ENCODE data around the gene UBE2O. TPM values are rescaled to one million over a fixed set of nuclear protein-coding genes. Genes with fewer than 3 reads are reported as not detected.

Gene UBE2O
- total RNA-seq: 10 to 100 TPM; 37.7 to 38.4 TPM

GRCh38 chr17:76452660-76453430, at the start of gene UBE2O:
TSS of gene UBE2O (minus strand) at chr17:76453152. CDS start at chr17:76453141, 11 bp downstream.
- H3K27me3 Mint-ChIP-seq: no peaks in the 10 kb centered on the region
- peaks cover 37% of the 10 kb centered on the region for H3K4me1 Mint-ChIP-seq
- DNase-seq: peak; percentile 96
- peaks cover 4% of the 10 kb centered on the region for H3K36me3 Mint-ChIP-seq
- H3K9me3 Mint-ChIP-seq: peaks cover 1% of the 10 kb centered on the region
- peak within 1 kb of the TSS; percentile 90 for H3K4me3 Mint-ChIP-seq
- H3K27ac Mint-ChIP-seq: peak within 1 kb of the TSS; percentile 58

- peak overlapping the region; percentile 80 for H3K4me3 Mint-ChIP-seq
- peaks cover 26% of the 10 kb centered on the region for H3K4me1 Mint-ChIP-seq
- H3K27me3 Mint-ChIP-seq: no peaks in the 10 kb centered on the region
- H3K36me3 Mint-ChIP-seq: peaks cover 2% of the 10 kb centered on the region
- H3K9me3 Mint-ChIP-seq: no peaks in the 10 kb centered on the region
- H3K27ac Mint-ChIP-seq: peak overlapping the region; percentile 92
- DNase-seq: no peak
Observed at GRCh38 chr17:76501827-76502307, 48.9 kb upstream of the UBE2O start.

GRCh38 chr17:76501018-76501826, 48.3 kb upstream of the UBE2O start, which contains the start of gene RHBDF2:
TSS of gene RHBDF2 (minus strand) at chr17:76501423. CDS start at chr17:76481524, 19,899 bp downstream.
- peak within 1 kb of the TSS; percentile 90 for H3K4me3 Mint-ChIP-seq

GRCh38 chr17:76500747-76501017, 47.7 kb upstream of the UBE2O start:
- DNase-seq: no peak
- Mint-ChIP-seq H3K27me3 (no peaks in the 10 kb centered on the region), H3K36me3 (peaks cover 2% of the 10 kb centered on the region), H3K9me3 (no peaks in the 10 kb centered on the region), H3K4me3 (peak overlapping the region; percentile 90), H3K4me1 (peaks cover 27% of the 10 kb centered on the region), H3K27ac (peak overlapping the region; percentile 74)

More at GRCh38 chr17:76501018-76501826, 48.3 kb upstream of the UBE2O start, which contains the start of gene RHBDF2:
- H3K9me3 Mint-ChIP-seq: no peaks in the 10 kb centered on the region
- H3K36me3 Mint-ChIP-seq: peaks cover 2% of the 10 kb centered on the region
- DNase-seq: peak; percentile 97
- peaks cover 27% of the 10 kb centered on the region for H3K4me1 Mint-ChIP-seq
- peak within 1 kb of the TSS; percentile 92 for H3K27ac Mint-ChIP-seq
- no peaks in the 10 kb centered on the region for H3K27me3 Mint-ChIP-seq

DNA sequence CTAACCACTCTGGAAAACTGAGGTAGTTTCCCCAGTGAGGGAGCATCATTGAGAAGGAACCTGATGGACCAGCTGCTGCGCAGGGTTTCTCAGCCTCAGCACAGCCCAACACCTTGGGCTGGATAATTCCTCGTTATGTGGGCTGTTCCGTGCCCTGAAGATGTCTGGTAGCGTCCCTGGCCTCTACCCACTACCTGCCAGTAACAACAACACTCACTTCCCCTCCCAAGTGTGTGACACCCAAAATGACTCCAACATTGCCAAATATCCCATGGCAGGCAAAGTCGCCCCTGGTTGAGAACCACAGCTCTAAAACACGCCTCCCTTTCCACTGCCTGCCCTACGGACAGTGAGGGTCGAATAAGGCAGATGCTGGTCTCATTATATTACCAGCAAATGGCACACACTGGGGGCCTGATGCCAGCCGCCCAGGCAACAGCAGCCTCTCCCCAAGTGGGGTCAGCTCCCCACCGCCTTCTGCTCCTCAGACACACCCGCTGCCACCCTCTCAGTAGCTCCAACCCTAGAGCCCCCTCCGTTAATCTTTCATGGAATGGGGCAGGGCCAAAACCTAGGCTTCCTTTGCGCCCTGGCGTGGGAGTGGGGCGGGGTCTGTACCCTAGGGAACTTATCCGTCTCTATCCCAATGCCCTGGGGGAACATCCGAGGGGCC, 47.3 kb upstream of the UBE2O start:
- DNase-seq: no peak
- H3K9me3 Mint-ChIP-seq: no peaks in the 10 kb centered on the region
- H3K36me3 Mint-ChIP-seq: peaks cover 2% of the 10 kb centered on the region
- H3K27ac Mint-ChIP-seq: no peak overlapping the region
- no peaks in the 10 kb centered on the region for H3K27me3 Mint-ChIP-seq
- peaks cover 27% of the 10 kb centered on the region for H3K4me1 Mint-ChIP-seq
- peak overlapping the region; percentile 90 for H3K4me3 Mint-ChIP-seq

DNA sequence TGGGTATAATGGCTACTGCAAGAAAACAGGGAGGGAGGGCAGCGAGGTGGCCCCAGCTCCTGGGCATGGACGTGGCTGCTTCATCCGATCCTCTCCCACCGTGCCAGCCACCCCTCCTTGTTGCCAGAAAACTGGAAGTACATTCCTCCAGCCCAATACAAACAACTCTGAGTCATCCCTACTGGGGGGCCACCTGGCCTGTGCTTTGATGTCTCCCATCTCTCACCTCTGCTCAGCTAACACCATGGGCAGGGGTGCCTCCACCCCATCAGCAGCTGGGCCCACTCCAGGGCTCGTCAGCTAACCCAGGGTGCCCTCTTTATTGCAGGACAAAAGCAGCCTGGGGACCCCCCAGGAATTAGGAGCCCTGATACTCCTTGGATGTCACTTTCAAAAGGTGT, 46.3 kb upstream of the UBE2O start:
- Mint-ChIP-seq H3K27ac (no peak overlapping the region), H3K9me3 (no peaks in the 10 kb centered on the region), H3K36me3 (peaks cover 2% of the 10 kb centered on the region), H3K4me1 (peaks cover 27% of the 10 kb centered on the region), H3K4me3 (peak overlapping the region; percentile 34), H3K27me3 (no peaks in the 10 kb centered on the region)
- DNase-seq: no peak

DNA sequence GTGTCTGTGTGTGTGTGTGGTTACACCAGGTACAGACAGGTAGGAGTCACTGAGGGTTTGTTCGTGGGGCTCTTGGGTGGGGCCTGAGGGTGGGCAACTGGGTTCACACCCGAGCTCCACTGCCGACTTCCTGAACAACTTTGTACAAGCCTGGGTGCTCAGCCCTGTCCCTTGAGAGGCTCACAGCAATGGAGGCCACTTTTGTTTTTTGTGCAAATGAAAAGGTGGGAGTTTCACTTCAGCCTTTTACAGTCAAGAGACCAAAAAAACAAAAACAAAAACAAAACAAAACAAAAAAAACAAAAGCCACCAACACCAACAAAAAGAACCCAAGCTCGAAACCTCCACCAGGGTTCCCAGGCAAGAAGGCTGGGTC, 45.9 kb upstream of the UBE2O start:
- peaks cover 2% of the 10 kb centered on the region for H3K36me3 Mint-ChIP-seq
- no peak for DNase-seq
- H3K27ac Mint-ChIP-seq: peak overlapping the region; percentile 64
- no peaks in the 10 kb centered on the region for H3K27me3 Mint-ChIP-seq
- no peaks in the 10 kb centered on the region for H3K9me3 Mint-ChIP-seq
- peaks cover 27% of the 10 kb centered on the region for H3K4me1 Mint-ChIP-seq
- H3K4me3 Mint-ChIP-seq: no peak overlapping the region

DNA sequence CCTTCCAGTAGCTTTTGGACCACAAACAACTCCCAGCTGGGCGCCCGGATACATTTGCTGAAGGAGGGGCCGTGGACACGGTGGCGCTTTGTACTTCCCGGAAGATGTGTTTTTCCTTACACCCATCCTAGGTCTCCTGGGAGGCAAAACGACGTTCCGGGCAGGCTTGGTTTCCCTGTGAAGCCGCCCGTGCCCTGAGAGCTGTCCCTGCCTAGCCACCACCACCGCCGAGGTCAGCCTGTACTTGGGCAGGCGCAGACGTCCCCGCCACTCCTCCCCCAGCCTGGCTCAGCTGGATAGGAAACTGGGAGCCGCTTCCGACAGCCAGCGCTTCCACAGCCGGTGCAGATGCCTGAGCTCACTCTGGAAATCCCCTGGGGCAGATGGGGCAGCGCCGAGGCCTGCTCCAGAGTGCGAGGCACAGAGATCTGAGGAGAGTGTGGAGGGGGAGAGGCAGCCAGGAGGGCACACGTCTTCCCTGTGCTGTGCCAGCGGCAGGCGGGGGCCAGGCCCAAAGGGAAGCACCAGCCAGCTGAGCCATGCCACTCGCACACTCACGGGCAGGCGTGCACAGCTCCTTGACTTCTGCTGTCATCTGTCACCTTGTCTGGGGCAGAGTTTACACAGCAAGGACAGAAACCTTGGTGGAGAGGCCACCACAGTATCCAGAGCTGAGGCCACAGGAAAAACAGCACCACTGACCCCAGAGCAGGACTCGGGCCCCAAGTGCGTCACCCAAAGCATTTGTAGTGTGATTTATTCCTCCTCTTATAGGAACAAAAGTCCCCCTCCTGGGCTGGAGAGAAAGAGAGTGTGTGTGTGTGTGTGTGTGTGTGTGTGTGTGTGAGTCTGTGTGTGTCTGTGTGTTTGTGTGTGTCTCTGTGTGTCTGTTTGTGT, 45.3 kb upstream of the UBE2O start:
- Mint-ChIP-seq H3K27me3 (no peaks in the 10 kb centered on the region), H3K9me3 (no peaks in the 10 kb centered on the region), H3K4me1 (peaks cover 33% of the 10 kb centered on the region), H3K27ac (peak overlapping the region; percentile 64), H3K4me3 (no peak overlapping the region), H3K36me3 (peaks cover 2% of the 10 kb centered on the region)
- DNase-seq: no peak

GRCh38 chr17:76497699-76497978, 44.7 kb upstream of the UBE2O start:
- no peaks in the 10 kb centered on the region for H3K9me3 Mint-ChIP-seq
- peaks cover 39% of the 10 kb centered on the region for H3K4me1 Mint-ChIP-seq
- H3K27ac Mint-ChIP-seq: no peak overlapping the region
- no peak overlapping the region for H3K4me3 Mint-ChIP-seq
- DNase-seq: no peak
- H3K27me3 Mint-ChIP-seq: no peaks in the 10 kb centered on the region
- H3K36me3 Mint-ChIP-seq: peaks cover 2% of the 10 kb centered on the region

DNA sequence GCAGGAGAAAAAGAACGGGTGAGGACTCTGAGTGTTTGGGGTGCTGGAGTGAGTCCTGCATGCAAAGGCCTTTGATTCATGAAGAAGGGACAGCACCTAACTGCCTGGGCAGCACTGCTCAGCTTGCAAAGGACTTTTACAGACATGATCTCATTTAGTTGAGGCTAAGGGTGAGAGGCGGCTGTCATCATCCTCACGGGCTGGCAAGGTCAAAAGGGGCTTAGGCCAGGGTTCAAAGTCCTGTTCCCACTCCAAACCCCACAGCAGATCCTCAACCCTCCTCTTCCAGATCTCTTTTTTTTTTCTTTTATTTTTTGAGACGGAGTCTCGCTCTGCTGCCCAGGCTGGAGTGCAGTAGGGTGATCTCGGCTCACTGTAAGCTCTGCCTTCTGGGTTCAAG, 43.5 kb upstream of the UBE2O start:
- H3K36me3 Mint-ChIP-seq: peaks cover 2% of the 10 kb centered on the region
- H3K27me3 Mint-ChIP-seq: no peaks in the 10 kb centered on the region
- H3K27ac Mint-ChIP-seq: no peak overlapping the region
- H3K4me1 Mint-ChIP-seq: peaks cover 46% of the 10 kb centered on the region
- no peak for DNase-seq
- H3K4me3 Mint-ChIP-seq: no peak overlapping the region
- H3K9me3 Mint-ChIP-seq: no peaks in the 10 kb centered on the region

GRCh38 chr17:76495663-76496400, 42.9 kb upstream of the UBE2O start:
- H3K27ac Mint-ChIP-seq: no peak overlapping the region
- peaks cover 2% of the 10 kb centered on the region for H3K36me3 Mint-ChIP-seq
- peaks cover 44% of the 10 kb centered on the region for H3K4me1 Mint-ChIP-seq
- DNase-seq: no peak
- H3K27me3 Mint-ChIP-seq: no peaks in the 10 kb centered on the region
- H3K4me3 Mint-ChIP-seq: no peak overlapping the region
- H3K9me3 Mint-ChIP-seq: no peaks in the 10 kb centered on the region

- peak; percentile 36 for DNase-seq
- no peaks in the 10 kb centered on the region for H3K9me3 Mint-ChIP-seq
- H3K4me1 Mint-ChIP-seq: peaks cover 32% of the 10 kb centered on the region
- no peaks in the 10 kb centered on the region for H3K36me3 Mint-ChIP-seq
- H3K4me3 Mint-ChIP-seq: peak overlapping the region; percentile 76
- peak overlapping the region; percentile 88 for H3K27ac Mint-ChIP-seq
- H3K27me3 Mint-ChIP-seq: no peaks in the 10 kb centered on the region
Observed at GRCh38 chr17:76493505-76494167, 40.7 kb upstream of the UBE2O start.

DNA sequence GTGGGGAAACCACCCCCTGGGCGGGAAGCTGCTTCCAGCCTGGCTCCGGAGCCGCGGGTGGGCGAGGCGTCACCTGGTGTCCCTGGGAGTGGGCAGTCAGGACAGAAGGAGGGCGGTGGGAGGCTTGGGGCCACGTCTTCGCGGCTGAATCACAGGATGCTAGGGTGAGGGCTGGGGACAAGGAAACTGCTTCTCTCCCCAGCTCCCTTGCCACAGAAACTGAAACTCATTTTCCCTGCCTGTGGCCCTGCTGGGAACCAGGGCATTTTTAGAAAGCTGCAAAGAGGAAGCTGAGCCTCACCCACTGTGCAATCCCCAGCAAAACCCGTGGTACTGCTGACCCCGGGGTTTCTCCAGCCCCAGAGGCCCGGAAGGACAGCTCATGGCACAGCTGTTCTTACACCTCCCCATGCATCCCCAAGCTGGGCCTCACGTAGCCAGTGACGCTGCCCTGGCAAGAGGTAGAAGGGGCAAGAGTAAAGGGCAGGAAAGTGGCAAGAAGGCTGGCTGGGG, 40.1 kb upstream of the UBE2O start:
- peaks cover 29% of the 10 kb centered on the region for H3K4me1 Mint-ChIP-seq
- no peaks in the 10 kb centered on the region for H3K36me3 Mint-ChIP-seq
- no peaks in the 10 kb centered on the region for H3K27me3 Mint-ChIP-seq
- peak; percentile 67 for DNase-seq
- H3K4me3 Mint-ChIP-seq: peak overlapping the region; percentile 76
- H3K27ac Mint-ChIP-seq: peak overlapping the region; percentile 88
- no peaks in the 10 kb centered on the region for H3K9me3 Mint-ChIP-seq

Measured in activated naive CD8-positive, alpha-beta T cell treated with anti-CD3 and anti-CD28 coated beads for 36 hours (primary cell).